Measurements from ENCODE around the gene TMEM62.
"Not testable (repeated sequence)": the region's sequence is repeated elsewhere in the genome, so short reads cannot be mapped to it uniquely, and the experiment has no call there.

The TMEM62 gene

DNA sequence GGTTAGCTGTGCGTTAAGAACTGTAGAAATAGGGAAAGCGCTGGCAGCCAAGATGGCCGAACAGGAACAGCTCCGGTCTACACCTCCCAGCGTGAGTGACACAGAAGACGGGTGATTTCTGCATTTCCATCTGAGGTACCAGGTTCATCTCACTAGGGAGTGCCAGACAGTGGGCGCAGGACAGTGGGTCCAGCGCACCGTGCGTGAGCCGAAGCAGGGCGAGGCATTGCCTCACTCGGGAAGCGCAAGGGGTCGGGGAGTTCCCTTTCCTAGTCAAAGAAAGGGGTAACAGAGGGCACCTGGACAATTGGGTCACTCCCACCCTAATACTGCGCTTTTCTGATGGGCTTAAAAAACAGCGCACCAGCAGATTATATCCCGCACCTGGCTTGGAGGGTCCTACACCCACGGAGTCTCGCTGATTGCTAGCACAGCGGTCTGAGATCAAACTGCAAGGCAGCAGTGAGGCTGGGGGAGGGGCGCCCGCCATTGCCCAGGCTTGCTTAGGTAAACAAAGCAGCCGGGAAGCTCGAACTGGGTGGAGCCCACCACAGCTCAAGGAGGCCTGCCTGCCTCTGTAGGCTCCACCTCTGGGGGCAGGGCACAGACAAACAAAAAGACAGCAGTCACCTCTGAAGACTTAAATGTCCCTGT lies 42.4 kb downstream of the TMEM62 start:
- not testable (repeated sequence) for DNase-seq (ENCODE audit: low read depth in 3 of 3, low spot score in 1 of 3)

DNA sequence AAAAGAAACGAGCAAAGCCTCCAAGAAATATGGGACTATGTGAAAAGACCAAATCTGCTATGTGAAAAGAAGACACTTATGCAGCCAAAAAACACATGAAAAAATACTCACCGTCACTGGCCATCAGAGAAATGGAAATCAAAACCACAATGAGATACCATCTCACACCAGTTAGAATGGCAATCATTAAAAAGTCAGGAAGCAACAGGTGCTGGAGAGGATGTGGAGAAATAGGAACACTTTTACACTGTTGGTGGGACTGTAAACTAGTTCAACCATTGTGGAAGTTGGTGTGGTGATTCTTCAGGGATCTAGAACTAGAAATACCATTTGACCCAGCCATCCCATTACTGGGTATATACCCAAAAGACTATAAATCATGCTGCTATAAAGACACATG lies 43.8 kb downstream of the TMEM62 start:
- not testable (repeated sequence) for DNase-seq (ENCODE audit: low read depth in 3 of 3, low spot score in 1 of 3)

- no peak for DNase-seq (ENCODE audit: low read depth in 3 of 3, low spot score in 1 of 3)
These were observed 49.9 kb downstream of the TMEM62 start for GRCh38 chr15:43183270-43183669.

DNA sequence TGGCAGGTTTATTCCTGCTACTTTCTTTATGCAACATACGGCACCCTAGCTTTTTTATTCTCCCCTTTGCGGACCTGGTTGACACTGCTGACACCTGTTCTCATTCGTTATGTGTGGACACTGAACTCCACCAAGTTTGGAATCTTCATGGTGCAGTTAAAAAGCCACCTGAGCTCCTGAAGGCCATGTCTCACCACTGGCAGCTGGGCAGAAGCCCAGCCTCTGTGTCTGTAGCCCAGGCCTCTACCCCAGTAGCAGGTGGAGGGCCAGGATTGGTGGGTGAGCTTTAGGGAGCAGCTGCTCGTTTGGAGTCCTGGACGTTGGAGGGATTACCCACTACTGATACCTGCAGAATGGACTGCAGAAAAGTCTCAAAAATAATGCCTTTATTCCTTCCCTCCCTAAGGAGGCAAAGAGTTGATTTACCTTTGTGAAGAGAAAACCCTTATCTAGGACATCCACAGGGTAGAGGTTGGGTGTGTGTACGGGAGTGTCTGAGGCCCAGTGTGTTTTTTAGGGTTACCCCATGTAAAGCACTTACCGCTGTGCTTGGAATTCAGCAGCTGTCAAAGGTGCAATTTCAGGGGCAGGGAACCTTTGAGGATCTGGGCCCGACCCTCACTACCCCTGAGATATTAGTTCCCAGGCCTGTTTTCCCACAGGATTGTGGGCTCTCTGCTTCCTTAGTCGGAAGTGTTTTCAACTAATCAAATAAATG lies 51.2 kb downstream of the TMEM62 start:
- no peak for DNase-seq (ENCODE audit: low read depth in 3 of 3, low spot score in 1 of 3)

- peak; percentile 61 to 75 (median 66) for DNase-seq (ENCODE audit: low read depth in 3 of 3, low spot score in 1 of 3)
These were observed 52.0 kb downstream of the TMEM62 start, which contains the start of gene CCNDBP1 for GRCh38 chr15:43185157-43186002. CCNDBP1 (plus strand) TSS chr15:43185403; CDS start chr15:43185499, 96 bp downstream.

GRCh38 chr15:43186003-43186353 lies 52.6 kb downstream of the TMEM62 start:
- DNase-seq (ENCODE audit: low read depth in 3 of 3, low spot score in 1 of 3): no peak

DNA sequence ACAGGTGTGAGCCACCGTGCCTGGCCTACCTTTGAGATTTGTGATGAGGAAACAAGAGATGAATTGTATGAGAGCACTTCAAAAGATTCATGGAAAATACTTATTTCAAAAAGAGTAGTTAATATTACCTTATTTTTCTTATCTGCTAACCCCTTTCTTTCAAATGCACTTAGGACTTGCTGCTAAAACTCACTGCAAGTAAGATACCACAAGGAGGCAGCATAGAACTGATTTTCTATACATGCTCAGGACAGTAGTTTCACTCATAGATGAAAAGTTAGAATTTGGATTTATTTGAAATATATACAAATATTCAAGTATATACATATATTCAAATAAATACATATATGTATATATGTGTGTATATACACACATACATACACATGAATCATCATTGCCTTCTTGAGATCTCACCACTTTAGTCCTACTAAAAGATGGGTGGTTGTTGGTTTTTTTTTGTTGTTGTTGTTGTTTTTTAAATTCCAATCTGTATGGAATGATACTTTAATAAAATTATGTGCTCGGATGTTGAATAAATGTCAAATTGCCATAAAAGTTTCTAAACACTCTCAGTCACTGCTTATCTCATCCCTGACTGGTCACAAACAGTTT lies 54.3 kb downstream of the TMEM62 start:
- no peak for DNase-seq (ENCODE audit: low read depth in 3 of 3, low spot score in 1 of 3)

- no peak for DNase-seq (ENCODE audit: low read depth in 3 of 3, low spot score in 1 of 3)
These were observed 55.9 kb downstream of the TMEM62 start for GRCh38 chr15:43189296-43189695.

DNA sequence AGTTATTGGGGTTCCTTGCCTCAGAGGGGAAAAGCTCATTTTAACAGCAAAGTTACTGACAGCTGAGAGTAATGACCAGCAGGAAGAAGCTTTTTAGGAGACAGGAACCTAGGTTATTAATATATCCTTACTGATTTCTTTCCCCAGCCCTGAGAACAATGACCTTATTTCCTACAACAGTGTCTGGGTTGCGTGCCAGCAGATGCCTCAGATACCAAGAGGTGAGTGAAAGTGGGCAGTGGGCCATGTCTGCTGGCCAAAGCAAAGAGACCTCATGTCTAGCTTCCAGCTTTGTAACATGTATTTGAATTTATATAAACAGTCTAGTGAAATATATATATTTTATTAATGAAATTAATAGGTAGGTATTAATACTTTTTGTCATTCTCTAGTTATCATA lies 56.8 kb downstream of the TMEM62 start:
- DNase-seq (ENCODE audit: low read depth in 3 of 3, low spot score in 1 of 3): no peak

DNA sequence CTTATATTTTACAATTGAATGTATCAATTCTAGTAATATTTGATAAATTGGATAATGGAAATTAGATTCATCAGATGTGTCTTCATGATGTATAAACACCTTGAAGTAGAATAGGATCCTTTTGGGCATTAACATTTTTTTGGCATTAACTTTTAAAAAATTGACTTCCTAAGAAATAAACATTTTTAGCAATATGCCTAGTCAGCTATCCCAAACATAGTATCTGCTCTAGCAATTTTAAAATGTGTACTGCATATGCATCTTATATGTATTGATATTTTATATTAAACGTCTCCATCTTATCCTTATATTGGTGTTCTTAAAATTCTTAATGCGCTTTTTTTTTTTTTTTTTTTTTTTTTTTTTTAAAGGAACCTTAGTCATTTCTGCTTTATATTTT lies 60.3 kb downstream of the TMEM62 start:
- no peak for DNase-seq (ENCODE audit: low read depth in 3 of 3, low spot score in 1 of 3)

DNA sequence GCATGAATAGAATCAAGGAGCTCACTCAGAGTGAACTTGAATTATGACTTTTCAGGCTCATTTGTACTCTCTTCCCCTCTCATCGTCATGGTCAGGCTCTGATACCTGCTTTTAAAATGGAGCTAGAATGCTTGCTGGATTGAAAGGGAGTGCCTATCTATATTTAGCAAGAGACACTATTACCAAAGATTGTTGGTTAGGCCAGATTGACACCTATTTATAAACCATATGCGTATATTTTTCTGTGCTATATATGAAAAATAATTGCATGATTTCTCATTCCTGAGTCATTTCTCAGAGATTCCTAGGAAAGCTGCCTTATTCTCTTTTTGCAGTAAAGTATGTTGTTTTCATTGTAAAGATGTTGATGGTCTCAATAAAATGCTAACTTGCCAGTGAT lies 61.4 kb downstream of the TMEM62 start:
- DNase-seq (ENCODE audit: low read depth in 3 of 3, low spot score in 1 of 3): no peak

DNA sequence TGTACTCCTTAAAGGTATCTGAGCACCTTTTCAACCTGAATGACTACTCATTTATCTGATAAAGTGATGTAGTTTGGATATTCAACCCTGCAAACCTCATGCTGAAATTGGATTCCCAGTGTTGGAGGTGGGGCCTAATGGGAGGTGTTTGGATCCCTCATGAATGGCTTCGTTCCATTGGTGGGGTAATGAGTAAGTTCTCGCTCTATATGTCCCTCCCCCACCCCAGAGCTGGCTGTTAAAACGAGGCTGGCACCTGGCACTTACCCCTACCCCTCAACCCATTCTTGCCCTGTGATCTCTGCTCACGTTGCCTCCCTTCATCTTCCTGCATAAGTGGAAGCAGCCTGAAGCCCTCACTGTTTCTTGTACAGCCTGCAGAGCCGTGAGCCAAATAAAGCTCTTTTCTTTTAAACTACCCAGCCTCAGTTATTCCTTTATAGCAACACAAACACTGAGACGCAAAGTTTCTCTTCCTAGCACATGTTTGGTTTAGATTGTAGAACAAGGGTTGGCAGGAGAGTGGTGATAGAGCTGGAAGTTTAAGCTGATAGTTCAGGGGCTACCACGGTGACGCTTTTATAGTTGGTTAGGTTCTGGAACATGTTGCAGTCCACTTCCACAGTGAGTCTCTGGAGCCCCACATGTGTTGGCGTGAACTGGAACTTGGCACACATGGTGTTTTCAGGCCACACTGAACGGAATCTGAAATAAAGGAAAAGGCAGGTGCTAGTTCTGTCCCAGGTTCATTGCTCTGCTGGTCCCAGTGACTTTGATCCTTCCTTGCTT lies 63.6 kb downstream of the TMEM62 start:
- DNase-seq (ENCODE audit: low read depth in 3 of 3, low spot score in 1 of 3): no peak

- DNase-seq (ENCODE audit: low read depth in 3 of 3, low spot score in 1 of 3): not testable (repeated sequence)
These were observed 64.4 kb downstream of the TMEM62 start for GRCh38 chr15:43197773-43198172.

DNA sequence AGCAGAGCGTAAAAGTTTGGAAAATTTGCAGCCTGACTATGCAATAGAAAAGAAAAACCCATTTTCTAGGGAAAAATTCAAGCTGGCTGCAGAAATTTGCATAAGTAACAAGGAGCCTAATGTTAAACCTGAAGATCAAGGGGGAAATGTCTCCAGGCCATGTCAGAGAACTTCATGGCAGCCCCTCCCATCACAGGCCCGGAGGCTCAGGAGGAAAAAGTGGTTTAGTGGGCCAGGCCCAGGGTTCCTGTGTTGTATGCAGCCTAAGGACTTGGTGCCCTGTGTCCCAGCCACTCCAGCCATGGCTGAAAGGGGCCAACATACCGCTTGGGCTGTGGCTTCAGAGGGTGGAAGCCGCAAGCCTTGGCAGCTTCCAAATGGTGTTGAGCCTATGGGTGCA lies 65.2 kb downstream of the TMEM62 start:
- not testable (repeated sequence) for DNase-seq (ENCODE audit: low read depth in 3 of 3, low spot score in 1 of 3)

GRCh38 chr15:43198992-43199391 lies 65.6 kb downstream of the TMEM62 start:
- DNase-seq (ENCODE audit: low read depth in 3 of 3, low spot score in 1 of 3): no peak

GRCh38 chr15:43199945-43200488 lies 66.6 kb downstream of the TMEM62 start:
- DNase-seq (ENCODE audit: low read depth in 3 of 3, low spot score in 1 of 3): no peak

GRCh38 chr15:43204016-43204901 lies 70.9 kb downstream of the TMEM62 start:
- DNase-seq (ENCODE audit: low read depth in 3 of 3, low spot score in 1 of 3): peak in 1 of 3 donors; percentile 23

- DNase-seq (ENCODE audit: low read depth in 3 of 3, low spot score in 1 of 3): no peak
These were observed 72.7 kb downstream of the TMEM62 start for GRCh38 chr15:43206054-43206453.

- DNase-seq (ENCODE audit: low read depth in 3 of 3, low spot score in 1 of 3): no peak
These were observed 73.6 kb downstream of the TMEM62 start for GRCh38 chr15:43207024-43207423.
